CD4-positive, alpha-beta T cell treated with Interleukin-12 subunit alpha and Interleukin-12 subunit beta, for 1 hour (primary cell): ENCODE data around the gene DCC.

Experiments
- DNase-seq: peaks from one replicate; pipeline ENCODE4 v3.0.0-alpha.2; 2020

DCC gene

DNA sequence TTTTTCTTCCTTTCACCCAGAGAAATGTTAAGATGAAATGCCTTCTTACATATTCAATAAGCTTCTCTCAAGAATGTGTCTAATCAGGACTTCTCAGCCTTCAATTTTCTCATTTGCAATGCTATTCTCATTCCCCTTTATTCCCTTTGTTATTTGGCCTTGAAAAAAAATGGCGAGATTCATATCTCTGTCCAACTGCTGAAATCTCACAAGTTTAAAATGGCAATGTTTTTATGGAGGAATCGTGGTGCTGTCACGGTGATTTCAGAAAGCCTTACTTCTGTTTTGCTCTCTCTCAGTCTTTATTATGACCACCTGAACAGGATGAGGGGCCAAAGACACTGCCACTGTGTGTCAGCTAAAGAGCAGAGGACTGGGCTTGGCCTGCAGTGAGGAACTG is 928.5 kb downstream of the DCC start:
- DNase-seq, result no peak

GRCh38 chr18:53281406-53281805 is 941.4 kb downstream of the DCC start:
- no peak for DNase-seq

DNA sequence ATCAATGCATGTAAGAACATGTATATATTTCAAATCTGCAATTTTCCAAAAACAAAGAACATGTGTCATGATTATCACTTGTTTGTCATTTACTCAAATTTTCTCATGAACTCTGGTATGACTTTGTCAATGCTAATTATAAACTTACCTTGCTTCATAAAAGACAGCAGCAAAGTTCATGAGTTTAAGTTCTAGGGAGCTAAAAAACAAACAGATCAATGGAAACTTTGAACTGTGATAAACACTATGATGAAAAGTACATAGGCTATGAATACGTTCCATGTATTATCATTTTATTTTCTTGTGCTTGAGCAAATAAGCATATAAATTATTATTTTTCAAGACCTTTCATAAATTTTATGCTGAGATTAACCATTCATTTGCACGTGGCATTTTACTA is 943.7 kb downstream of the DCC start:
- no peak for DNase-seq

- no peak for DNase-seq
Measured at GRCh38 chr18:53305461-53305860, 965.5 kb downstream of the DCC start.

- DNase-seq, result no peak
Measured at GRCh38 chr18:53319628-53320027, 979.6 kb downstream of the DCC start.

DNA sequence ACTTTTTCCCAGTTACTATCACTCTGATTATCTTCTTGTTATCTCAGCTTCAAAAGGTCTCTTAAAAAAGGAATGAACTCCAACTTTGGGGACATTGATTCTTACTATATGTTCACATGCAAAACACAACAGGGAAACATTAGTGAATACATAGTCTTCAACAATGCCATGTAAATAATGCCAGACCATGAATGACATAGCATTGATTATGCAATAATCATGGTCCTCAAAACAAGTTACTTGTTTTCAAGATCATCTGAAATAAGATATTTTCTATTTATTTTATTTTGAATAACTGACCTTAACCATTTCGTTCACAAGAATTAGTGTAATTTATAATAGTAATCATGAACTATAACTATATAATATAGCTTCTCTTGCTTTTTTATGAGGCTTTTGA is 982.2 kb downstream of the DCC start:
- DNase-seq, result no peak

DNA sequence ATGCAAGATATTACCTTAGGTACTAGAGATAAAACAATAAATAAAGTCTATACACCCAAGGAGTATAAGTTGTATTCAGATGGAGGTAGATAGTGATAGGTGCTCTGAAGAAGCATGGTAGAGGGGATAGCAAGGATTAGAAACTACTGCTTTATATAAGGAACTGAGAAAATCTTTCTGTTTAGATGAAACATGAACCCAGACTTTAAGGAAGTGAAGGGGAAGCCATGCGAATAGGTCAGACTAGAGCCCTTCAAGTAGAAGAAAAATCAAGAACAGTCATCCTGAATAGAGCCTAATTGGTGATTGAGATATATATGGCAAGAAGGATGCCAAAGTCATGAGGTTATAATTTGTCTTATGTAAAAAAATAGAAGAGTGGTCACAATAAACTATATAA is 984.4 kb downstream of the DCC start:
- DNase-seq, result no peak

GRCh38 chr18:53360501-53361443 is 1020.8 kb downstream of the DCC start:
- DNase-seq, result no peak

GRCh38 chr18:53375621-53376020 is 1035.6 kb downstream of the DCC start:
- DNase-seq, result no peak

DNA sequence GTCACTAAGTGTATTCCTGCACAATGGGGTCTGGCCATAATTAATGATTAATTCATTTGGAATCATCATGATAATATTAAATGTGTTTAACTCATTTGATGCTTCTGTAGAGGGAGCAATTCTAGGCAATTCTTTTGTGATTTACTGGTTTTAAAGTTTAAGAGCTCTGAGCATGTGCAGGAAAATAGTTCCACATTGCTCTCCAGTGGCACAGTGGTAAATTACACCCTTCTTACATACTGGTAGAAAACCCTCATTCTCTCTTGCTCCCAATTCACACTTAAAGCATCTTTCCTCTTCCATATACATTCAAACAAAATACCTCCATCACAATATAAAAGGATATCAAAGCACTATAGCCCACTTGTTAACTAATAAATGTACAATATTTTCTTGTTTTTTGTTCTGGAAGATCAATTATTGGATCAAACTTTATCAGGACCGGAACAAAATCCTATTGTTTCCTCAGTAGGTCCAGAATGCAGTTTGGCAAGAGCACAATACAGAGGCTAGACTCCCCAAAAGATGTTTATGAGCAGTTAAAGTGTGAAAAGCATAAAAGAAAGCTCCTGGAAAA is 1040.2 kb downstream of the DCC start:
- DNase-seq, result no peak

GRCh38 chr18:53382870-53383269 is 1042.9 kb downstream of the DCC start:
- no peak for DNase-seq

- DNase-seq, result no peak
Measured at GRCh38 chr18:53385889-53386288, 1045.9 kb downstream of the DCC start.

- no peak for DNase-seq
Measured at GRCh38 chr18:53387581-53387980, 1047.6 kb downstream of the DCC start.

DNA sequence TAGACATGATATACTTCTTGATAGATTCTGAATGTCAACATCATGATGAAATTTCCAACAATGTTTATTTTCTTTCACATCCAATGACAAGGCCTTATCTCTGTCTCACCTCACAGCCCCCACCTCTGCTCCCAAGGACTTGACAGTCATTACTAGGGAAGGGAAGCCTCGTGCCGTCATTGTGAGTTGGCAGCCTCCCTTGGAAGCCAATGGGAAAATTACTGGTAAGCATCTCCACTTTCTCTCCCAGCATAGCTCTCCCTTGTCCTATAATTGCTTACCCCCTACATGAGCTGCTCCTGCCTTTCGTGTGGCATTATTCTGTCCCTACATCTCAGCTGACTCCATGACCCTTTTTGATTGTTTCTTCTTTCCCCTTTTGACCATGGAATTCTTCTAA is 1062.7 kb downstream of the DCC start:
- no peak for DNase-seq

- DNase-seq, result no peak
Measured at GRCh38 chr18:53408271-53408670, 1068.3 kb downstream of the DCC start.

GRCh38 chr18:53411511-53411910 is 1071.5 kb downstream of the DCC start:
- no peak for DNase-seq

- no peak for DNase-seq
Measured at GRCh38 chr18:53417003-53417402, 1077.0 kb downstream of the DCC start.

DNA sequence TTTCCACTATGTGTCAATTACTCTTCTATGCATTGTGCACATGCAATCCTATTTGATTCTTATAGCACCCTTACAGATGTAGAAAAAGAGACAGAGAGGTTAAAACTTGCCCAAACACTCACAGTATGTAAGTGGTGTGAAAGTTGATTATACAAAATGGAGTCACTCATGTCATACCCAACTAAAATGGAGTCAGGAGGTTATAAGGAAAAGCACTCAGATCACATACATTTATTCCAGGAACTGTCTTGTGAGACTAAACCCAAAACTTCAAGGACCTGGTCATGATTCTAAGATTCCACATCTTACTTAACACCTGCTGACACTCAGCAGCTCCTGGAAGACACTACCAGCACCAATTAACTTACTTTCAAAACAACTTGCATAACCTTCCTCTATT is 1081.9 kb downstream of the DCC start:
- no peak for DNase-seq

DNA sequence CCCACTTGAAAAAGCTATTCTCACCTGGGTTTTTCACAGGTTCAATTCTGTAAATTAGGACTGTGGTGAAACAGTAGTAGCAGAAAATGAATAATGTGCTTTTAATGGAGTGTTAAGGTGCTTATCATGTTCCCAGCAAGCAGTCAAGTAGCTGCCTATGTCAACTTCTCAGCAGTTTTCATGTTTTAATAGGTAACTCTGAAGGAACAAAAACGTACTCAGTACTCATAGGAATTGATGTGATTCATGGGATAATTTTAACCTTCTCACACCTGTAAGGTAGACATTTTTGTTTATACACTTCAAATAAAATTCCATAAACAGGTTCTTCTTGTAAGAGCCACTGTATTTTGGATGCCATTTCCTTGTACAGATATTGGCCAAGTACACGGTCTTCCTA is 1082.9 kb downstream of the DCC start:
- no peak for DNase-seq

DNA sequence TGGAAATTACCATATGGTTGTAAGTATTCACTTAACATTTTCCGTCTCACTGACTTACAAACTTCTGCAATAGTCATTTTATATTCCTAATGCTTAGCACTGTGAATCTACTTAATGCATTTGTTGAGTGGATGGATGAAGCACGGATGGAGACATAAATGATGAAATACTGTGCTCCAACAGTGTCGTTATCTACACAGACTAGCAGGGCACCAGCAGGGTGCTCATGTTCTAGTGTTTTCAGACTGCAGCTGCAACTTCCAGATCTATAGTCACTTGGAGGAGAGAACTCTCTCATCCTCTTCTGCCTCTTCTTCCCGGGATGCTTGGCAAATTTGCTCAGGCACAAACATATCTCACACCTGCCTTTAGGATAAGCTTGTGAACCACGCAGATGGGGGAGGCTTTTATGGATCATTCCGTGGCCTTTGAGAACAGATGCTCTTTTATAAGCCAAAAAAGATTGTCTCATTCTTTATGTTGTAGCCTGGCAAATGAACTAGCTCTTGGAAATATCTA is 1086.7 kb downstream of the DCC start:
- DNase-seq, result no peak

GRCh38 chr18:53441761-53442414 is 1101.9 kb downstream of the DCC start:
- DNase-seq, result no peak

DNA sequence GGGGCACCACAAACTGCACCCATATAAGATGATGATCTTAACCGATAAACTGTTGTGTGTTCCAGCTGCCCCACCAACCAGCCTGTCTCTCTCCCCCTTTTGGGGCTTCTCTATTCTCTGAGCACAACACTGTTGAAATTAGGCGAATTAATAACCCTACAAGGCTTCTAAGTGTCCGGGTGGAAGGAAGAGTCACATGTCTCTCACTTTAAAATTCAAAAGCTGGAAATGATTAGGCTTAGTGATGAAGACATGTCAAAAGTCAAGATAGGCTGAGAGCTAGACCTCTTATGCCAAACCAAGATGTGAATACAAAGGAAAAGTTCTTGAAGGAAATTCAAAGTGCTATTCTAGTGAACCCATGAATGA is 1102.4 kb downstream of the DCC start:
- DNase-seq, result no peak

GRCh38 chr18:53443336-53443735 is 1103.3 kb downstream of the DCC start:
- DNase-seq, result no peak

DNA sequence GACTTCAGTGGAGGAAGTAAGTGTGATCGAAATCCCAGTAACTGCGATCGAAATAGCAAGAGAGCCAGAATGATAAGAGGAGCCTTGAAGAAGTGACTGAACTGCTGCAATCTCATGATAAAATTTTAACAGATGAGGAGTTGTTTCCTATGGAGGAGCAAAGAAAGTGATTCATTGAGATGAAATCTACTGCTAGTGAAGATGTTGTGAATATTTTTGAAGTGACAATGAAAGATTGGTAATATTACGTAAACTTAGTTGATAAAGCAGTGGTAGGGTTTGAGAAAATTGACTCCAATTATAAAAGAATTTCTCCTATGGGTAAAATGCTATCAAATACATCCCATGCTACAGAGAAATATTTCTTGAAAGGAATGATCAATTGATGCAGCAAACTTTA is 1103.8 kb downstream of the DCC start:
- DNase-seq, result no peak
